ENCODE measurements around the gene EPM2A.

GRCh38 chr6:145648149-145648548 is 87.2 kb downstream of the EPM2A start:
- TF ChIP-seq EZH2 (IDR thresholded peaks at IDR 0.05; ENCODE audit: low read length, missing control alignments) (no peak), CTCF (conservative IDR thresholded peaks at IDR 0.05 in 1 of 2, IDR thresholded peaks at IDR 0.05 in 1 of 2; ENCODE audit: low read depth in 1 of 2, low read length in 2 of 2) (no peak)
